IMR-90 (cell line): ENCODE measurements around the gene ZBED4. TPM values are rescaled to one million over a fixed set of nuclear protein-coding genes. Genes with fewer than 3 reads are reported as not detected.

Experiments used
- ATAC-seq: fragments of 200-7000 bp; cut with Tn5 transposase; 2 replicates; pipeline ENCODE4 v1.9.1; 2020; ENCODE audit warnings: low read depth, mild to moderate bottlenecking, moderate library complexity
- BruUV-seq: library from RNA; stranded (reverse); fragments of 400-500 nt; replicated peaks from 2 replicates; lab custom pipeline; 2021; lab: Mats Ljungman, UMichigan
- CTCF ChIA-PET: fragments of 300-600 bp; formaldehyde crosslinking; extraction: SDS; loops from one replicate; lab custom pipeline; 2021; ENCODE audit warnings: antibody characterized with exemption; lab: Yijun Ruan, JAX
- POLR2A ChIA-PET: fragments of 300-600 bp; sonication (Branson Sonifier 250); formaldehyde crosslinking; loops from one replicate; lab custom pipeline; 2022; ENCODE audit warnings: antibody characterized with exemption; ENCODE audit not compliant: unreplicated experiment; lab: Charles Lee
- DNase-seq: peaks from one replicate; pipeline ENCODE4 v3.0.0; 2013
- H2AFZ ChIP-seq: replicated peaks from 2 replicates; pipeline ENCODE3; 2013; ENCODE audit warnings: low read length, mild to moderate bottlenecking; ENCODE audit not compliant: poor library complexity
- H2AK5ac ChIP-seq: 2 replicates; pipeline ENCODE4 v1.6.1; 2013; ENCODE audit warnings: low read depth, low read length, inconsistent platforms
- H2AK9ac ChIP-seq: replicated peaks from 2 replicates; pipeline ENCODE3; 2013; ENCODE audit warnings: mild to moderate bottlenecking, low read depth, low read length, moderate library complexity; ENCODE audit not compliant: poor library complexity
- H2BK120ac ChIP-seq: 2 replicates; pipeline ENCODE4 v1.6.1; 2013; ENCODE audit warnings: low read depth, low read length, inconsistent platforms
- H2BK15ac ChIP-seq: 3 replicates; pipeline ENCODE4 v1.6.1; 2013; ENCODE audit warnings: low read depth, low read length, inconsistent platforms
- H2BK20ac ChIP-seq: 2 replicates; pipeline ENCODE4 v1.6.1; 2013; ENCODE audit warnings: low read depth, mild to moderate bottlenecking, inconsistent platforms, low read length, moderate library complexity
- H2BK5ac ChIP-seq: 2 replicates; pipeline ENCODE4 v1.6.1; 2013; ENCODE audit warnings: mild to moderate bottlenecking, low read depth, low read length, inconsistent platforms; ENCODE audit not compliant: poor library complexity, severe bottlenecking
- H3K14ac ChIP-seq: replicated peaks from 2 replicates; pipeline ENCODE4 v1.6.1; 2013; ENCODE audit warnings: low read depth, low read length, inconsistent platforms
- H3K18ac ChIP-seq: 2 replicates; pipeline ENCODE4 v1.6.1; 2013; ENCODE audit warnings: low read depth, low read length, control low read depth
- H3K23ac ChIP-seq: 2 replicates; pipeline ENCODE4 v1.6.1; 2013; ENCODE audit warnings: low read depth, low read length, inconsistent platforms
- H3K27ac ChIP-seq: 2 replicates; pipeline ENCODE4 v1.5.1; 2013; ENCODE audit warnings: mild to moderate bottlenecking, control low read depth, low read length; ENCODE audit not compliant: insufficient read depth
- H3K27me3 ChIP-seq: 2 replicates; pipeline ENCODE4 v1.6.1; 2013; ENCODE audit warnings: low read length; ENCODE audit not compliant: control insufficient read depth, insufficient read depth
- H3K36me3 ChIP-seq: 2 replicates; pipeline ENCODE4 v1.6.1; 2013; ENCODE audit warnings: low read length, mixed read lengths; ENCODE audit not compliant: control insufficient read depth, insufficient read depth
- H3K4ac ChIP-seq: 2 replicates; pipeline ENCODE4 v1.6.1; 2013; ENCODE audit warnings: low read depth, low read length, inconsistent platforms
- H3K4me1 ChIP-seq: 2 replicates; pipeline ENCODE4 v1.6.1; 2013; ENCODE audit warnings: low read length, mixed read lengths; ENCODE audit not compliant: control insufficient read depth, insufficient read depth
- H3K4me2 ChIP-seq: 2 replicates; pipeline ENCODE4 v1.6.1; 2013; ENCODE audit warnings: low read depth, mild to moderate bottlenecking, control low read depth, low read length, moderate library complexity
- H3K4me3 ChIP-seq: 2 replicates; pipeline ENCODE4 v1.5.1; 2013; ENCODE audit warnings: low read depth, mild to moderate bottlenecking, control low read depth, low read length, moderate library complexity; ENCODE audit not compliant: insufficient read depth
- H3K56ac ChIP-seq: 2 replicates; pipeline ENCODE4 v1.6.1; 2013; ENCODE audit warnings: low read length, inconsistent platforms; ENCODE audit not compliant: insufficient read depth; ENCODE audit errors: extremely low read depth
- H3K79me1 ChIP-seq, 2 experiments: 2 replicates each; pipeline ENCODE4 v1.6.1; 2013; ENCODE audit warnings: low read length in 2 of 2, inconsistent platforms in 1 of 2, low read depth in 1 of 2
- H3K9ac ChIP-seq: 2 replicates; pipeline ENCODE4 v1.6.1; 2013; ENCODE audit warnings: low read depth, low read length, control low read depth
- H3K9me1 ChIP-seq: 2 replicates; pipeline ENCODE4 v1.6.1; 2013; ENCODE audit warnings: low read length, inconsistent platforms; ENCODE audit not compliant: insufficient read depth
- H3K9me3 ChIP-seq: 2 replicates; pipeline ENCODE4 v1.6.1; 2013; ENCODE audit warnings: low read length; ENCODE audit not compliant: control insufficient read depth, insufficient read depth
- H4K20me1 ChIP-seq: 2 replicates; pipeline ENCODE4 v1.6.1; 2013; ENCODE audit warnings: low read length, inconsistent platforms; ENCODE audit not compliant: insufficient read depth
- H4K5ac ChIP-seq: 2 replicates; pipeline ENCODE4 v1.6.1; 2013; ENCODE audit warnings: mild to moderate bottlenecking, low read depth, low read length, control low read depth
- H4K8ac ChIP-seq, 2 experiments: 2 replicates each; pipeline ENCODE4 v1.6.1; 2013; ENCODE audit warnings: low read depth in 2 of 2, low read length in 2 of 2, control low read depth in 1 of 2, inconsistent platforms in 1 of 2
- H4K91ac ChIP-seq: 2 replicates; pipeline ENCODE4 v1.6.1; 2013; ENCODE audit warnings: low read depth, low read length, inconsistent platforms; ENCODE audit not compliant: insufficient read depth
- BHLHE40 ChIP-seq: fragments of 150-350 bp; IDR thresholded peaks from 2 replicates; pipeline ENCODE4 v1.6.1; 2016; ENCODE audit warnings: mild to moderate bottlenecking, low read depth, low read length
- CHD1 ChIP-seq: IDR thresholded peaks from 2 replicates; pipeline ENCODE4 v1.6.1; 2012; ENCODE audit warnings: low read depth, low read length, improper control_type of control experiment
- CTCF ChIP-seq: conservative IDR thresholded peaks from 2 replicates; pipeline ENCODE4 v1.5.1; 2012; ENCODE audit warnings: mild to moderate bottlenecking, low read depth, low read length, improper control_type of control experiment
- ELK1 ChIP-seq: fragments of 150-350 bp; IDR thresholded peaks from 2 replicates; pipeline ENCODE4 v1.6.1; 2016; ENCODE audit warnings: low read depth, mild to moderate bottlenecking, low read length, moderate library complexity, borderline replicate concordance
- FOS ChIP-seq: fragments of 150-350 bp; IDR thresholded peaks from 2 replicates; pipeline ENCODE4 v1.6.1; 2016; ENCODE audit warnings: low read depth, low read length
- MAFK ChIP-seq: IDR thresholded peaks from 2 replicates; pipeline ENCODE4 v1.6.1; 2012; ENCODE audit warnings: low read depth, low read length, improper control_type of control experiment
- MAZ ChIP-seq: IDR thresholded peaks from 2 replicates; pipeline ENCODE4 v1.6.1; 2012; ENCODE audit warnings: low read depth, mild to moderate bottlenecking, low read length, improper control_type of control experiment, moderate library complexity, borderline replicate concordance
- RAD21 ChIP-seq: IDR thresholded peaks from 2 replicates; pipeline ENCODE4 v1.6.1; 2012; ENCODE audit warnings: low read length, improper control_type of control experiment
- RCOR1 ChIP-seq: IDR thresholded peaks from 2 replicates; pipeline ENCODE4 v1.6.1; 2012; ENCODE audit warnings: mild to moderate bottlenecking, low read length, improper control_type of control experiment; ENCODE audit not compliant: insufficient replicate concordance
- SMC3 ChIP-seq: fragments of 150-350 bp; IDR thresholded peaks from 2 replicates; pipeline ENCODE4 v1.6.1; 2016; ENCODE audit warnings: low read depth, mild to moderate bottlenecking, antibody characterized with exemption, low read length, moderate library complexity
- USF2 ChIP-seq: fragments of 150-350 bp; IDR thresholded peaks from 2 replicates; pipeline ENCODE4 v1.6.1; 2017; ENCODE audit warnings: mild to moderate bottlenecking, antibody characterized with exemption, low read length, low read depth
- WGBS, 2 experiments: methylation state at CpG; one replicate each; pipeline versions ENCODE4 v1.1.5 to v1.1.7; 2013; ENCODE audit warnings: missing lambda C conversion rate in 2 of 2; ENCODE audit not compliant: insufficient read length in 1 of 2; ENCODE audit errors: extremely low coverage in 2 of 2; 5-methylcytosine and 5-hydroxymethylcytosine counted together
- dilution Hi-C: fragments of 300-500 bp; cut with HindIII; formaldehyde crosslinking; loops from one replicate; pipeline ENCODE4 v1.14.3; 2018; ENCODE audit warnings: low sequenced_read_pairs; ENCODE audit not compliant: unreplicated experiment
- in situ Hi-C: fragments of 300-500 bp; cut with MboI; formaldehyde crosslinking; loops from 3 replicates; pipeline ENCODE4 v1.14.3; 2019; ENCODE audit warnings: low sequenced_read_pairs, inconsistent platforms, mixed read lengths
- intact Hi-C: fragments of 100-400 bp; cut with micrococcal nuclease; formaldehyde crosslinking; loops from 2 replicates; pipeline ENCODE4 v1.10.0; 2022
- polyA plus RNA-seq, 3 experiments: library from polyadenylated mRNA; depleted of rRNA; stranded (reverse); fragments of >200 nt; gene quantifications; 2 replicates each; pipeline ENCODE4 v1.2.3, GENCODE V29; 2012; ENCODE audit warnings: low replicate concordance in 1 of 3
- total RNA-seq: library from RNA; depleted of rRNA; stranded (reverse); fragments of >200 nt; gene quantifications from 2 replicates; pipeline ENCODE4 v1.2.3, GENCODE V29; 2012

ZBED4 gene
- total and polyA plus RNA-seq, 2 of the 4 experiments (the other 2 are of a cell fraction), result 9.3 to 10.5 TPM

GRCh38 chr22:49930596-49931412, 77.2 kb downstream of the ZBED4 start:
- POLR2A ChIA-PET, result no interaction called here
- intact Hi-C loops, result loop anchor here (1.0 to 2.0 kb wide), 2 partner anchors 99 to 278 kb away; no protein-coding TSS in a partner anchor

More at GRCh38 chr22:49930596-49931412, 77.2 kb downstream of the ZBED4 start:
- Histone ChIP-seq H3K56ac (no peak overlapping the region), H2BK120ac (no peak overlapping the region; the same call in 1 of the 2 replicates), H3K79me1 (peaks cover 0 to 3% of the 10 kb centered on the region in 2 experiments; a peak in 1 of 4 replicates), H3K18ac (no peak overlapping the region), H4K20me1 (no peaks in the 10 kb centered on the region), H2BK5ac (no peak overlapping the region), H4K5ac (no peak overlapping the region), H3K9me1 (no peaks in the 10 kb centered on the region), H3K4ac (peak overlapping the region; percentile 5; the same call in 1 of the 2 replicates), H3K23ac (no peak overlapping the region), H3K9me3 (no peaks in the 10 kb centered on the region), H2BK15ac (no peak overlapping the region), H3K36me3 (peaks cover 6% of the 10 kb centered on the region; the same call in 1 of the 2 replicates), H3K4me1 (peaks cover 12% of the 10 kb centered on the region), H3K14ac (no peak overlapping the region), H3K4me3 (no peak overlapping the region), H2AK9ac (peak overlapping the region; percentile 30), H4K91ac (no peak overlapping the region), H2AFZ (peak overlapping the region; percentile 46), H3K4me2 (no peak overlapping the region), H4K8ac (no peak overlapping the region), H3K27me3 (no peaks in the 10 kb centered on the region), H2AK5ac (peak overlapping the region; percentile 21; the same call in 1 of the 2 replicates), H2BK20ac (no peak overlapping the region), H3K9ac (no peak overlapping the region), H3K27ac (no peak overlapping the region)
- CTCF ChIA-PET, result interaction anchor here (0.6 to 1.7 kb wide), 2 partner anchors 63 to 99 kb away, joined by 3 to 12 read pairs; no protein-coding TSS in a partner anchor
- 68% methylated on average over 7 of the region's 14 CpGs; no CpG with 5 or more reads in 1 of the 2 experiments for WGBS, 2 experiments
- dilution Hi-C loops (no loop called here), in situ Hi-C loops (loop anchor here (5.0 kb wide), 2 partner anchors 101 to 281 kb away; no protein-coding TSS in a partner anchor)
- ATAC-seq, result peak; percentile 40
- peak; percentile 66 for DNase-seq
- BruUV-seq, result no TSS peak
- TF ChIP-seq RAD21, result peak; percentile 81
- TF ChIP-seq MAZ, result no peak
- TF ChIP-seq CTCF, result peak; percentile 68
- no peak for TF ChIP-seq RCOR1
- no peak for TF ChIP-seq FOS
- no peak for TF ChIP-seq ELK1
- peak; percentile 62 for TF ChIP-seq SMC3
- TF ChIP-seq BHLHE40, result no peak
- TF ChIP-seq MAFK, result no peak
- no peak for TF ChIP-seq CHD1
- TF ChIP-seq USF2, result no peak
